HepG2 (cell line): ENCODE data around the gene NUP133. TPM values are rescaled to one million over a fixed set of nuclear protein-coding genes. Genes with fewer than 3 reads are reported as not detected.

Source experiments
- CCDC6 ChIP-seq: sonication (generic); formaldehyde crosslinking; IDR thresholded peaks from 2 replicates; pipeline ENCODE4 v1.8.1; 2022; ENCODE audit warnings: mild to moderate bottlenecking, missing genetic modification reagents, moderate library complexity
- CENPX ChIP-seq: sonication (generic); formaldehyde crosslinking; IDR thresholded peaks from 2 replicates; pipeline ENCODE4 v1.9.0; 2021; ENCODE audit warnings: mild to moderate bottlenecking, missing genetic modification reagents, moderate library complexity
- DNMT1 ChIP-seq: sonication (generic); formaldehyde crosslinking; IDR thresholded peaks from 2 replicates; pipeline ENCODE4 v1.5.1; 2020; ENCODE audit warnings: mild to moderate bottlenecking, missing genetic modification reagents
- ETV5 ChIP-seq: IDR thresholded peaks from 2 replicates; pipeline ENCODE4 v1.6.1; 2018; ENCODE audit warnings: missing biosample characterization, missing genetic modification reagents, inconsistent platforms, borderline replicate concordance
- EZH2 ChIP-seq: conservative IDR thresholded peaks from 2 replicates; pipeline ENCODE4 v1.6.1; 2012; ENCODE audit warnings: mild to moderate bottlenecking, low read depth, low read length, moderate library complexity
- JUNB ChIP-seq: sonication (generic); formaldehyde crosslinking; IDR thresholded peaks from 2 replicates; pipeline ENCODE4 v1.8.0; 2022; ENCODE audit warnings: missing genetic modification reagents, mild to moderate bottlenecking, borderline replicate concordance
- KLF15 ChIP-seq: sonication (generic); formaldehyde crosslinking; IDR thresholded peaks from 2 replicates; pipeline ENCODE4 v1.8.1; 2023; ENCODE audit warnings: borderline replicate concordance, mild to moderate bottlenecking, inconsistent platforms, missing genetic modification reagents, mixed read lengths
- MATR3 ChIP-seq: sonication (generic); formaldehyde crosslinking; IDR thresholded peaks from 2 replicates; pipeline ENCODE4 v1.4.0; 2020; ENCODE audit warnings: missing genetic modification reagents
- MLLT10 ChIP-seq: sonication (generic); formaldehyde crosslinking; IDR thresholded peaks from 2 replicates; pipeline ENCODE4 v1.4.0; 2020; ENCODE audit warnings: missing genetic modification reagents
- MTF2 ChIP-seq: sonication (generic); formaldehyde crosslinking; IDR thresholded peaks from 2 replicates; pipeline ENCODE4 v1.5.0; 2020; ENCODE audit warnings: missing genetic modification reagents, borderline replicate concordance
- NFKB2 ChIP-seq: sonication (generic); formaldehyde crosslinking; IDR thresholded peaks from 2 replicates; pipeline ENCODE4 v1.4.0; 2020; ENCODE audit warnings: missing genetic modification reagents, borderline replicate concordance
- RFXAP ChIP-seq: sonication (generic); formaldehyde crosslinking; IDR thresholded peaks from 2 replicates; pipeline ENCODE4 v1.4.0; 2020; ENCODE audit warnings: missing genetic modification reagents, borderline replicate concordance
- SNRNP70 ChIP-seq: fragments of 200-400 bp; formaldehyde crosslinking; IDR thresholded peaks from 2 replicates; pipeline ENCODE4 v1.6.1; 2017; ENCODE audit warnings: mild to moderate bottlenecking, low read depth, low read length, moderate library complexity
- TBP ChIP-seq: sonication (generic); formaldehyde crosslinking; IDR thresholded peaks from 2 replicates; pipeline ENCODE4 v1.5.0; 2020; ENCODE audit warnings: missing genetic modification reagents
- ZIK1 ChIP-seq: sonication (generic); formaldehyde crosslinking; IDR thresholded peaks from 2 replicates; pipeline ENCODE4 v1.5.0; 2020; ENCODE audit warnings: mild to moderate bottlenecking, low read depth, missing genetic modification reagents, borderline replicate concordance
- ZNF230 ChIP-seq: sonication (generic); formaldehyde crosslinking; IDR thresholded peaks from 2 replicates; pipeline ENCODE4 v1.4.0; 2020; ENCODE audit warnings: mild to moderate bottlenecking, missing genetic modification reagents
- ZNF33A ChIP-seq: sonication (generic); formaldehyde crosslinking; IDR thresholded peaks from 2 replicates; pipeline ENCODE4 v1.5.1; 2020; ENCODE audit warnings: missing genetic modification reagents, mild to moderate bottlenecking, moderate library complexity, borderline replicate concordance
- ZNF558 ChIP-seq: sonication (generic); formaldehyde crosslinking; IDR thresholded peaks from 2 replicates; pipeline ENCODE4 v1.9.0; 2022; ENCODE audit warnings: mild to moderate bottlenecking, missing genetic modification reagents, borderline replicate concordance
- ZNF652 ChIP-seq: IDR thresholded peaks from 2 replicates; pipeline ENCODE4 v1.6.1; 2016; ENCODE audit warnings: low read depth, borderline replicate concordance
- ZNF747 ChIP-seq: sonication (generic); formaldehyde crosslinking; IDR thresholded peaks from 2 replicates; pipeline ENCODE4 v1.8.1; 2023; ENCODE audit warnings: missing genetic modification reagents, mild to moderate bottlenecking, borderline replicate concordance
- ZNF768 ChIP-seq: sonication (generic); formaldehyde crosslinking; IDR thresholded peaks from 2 replicates; pipeline ENCODE4 v1.4.0; 2020; ENCODE audit warnings: missing genetic modification reagents
- polyA plus RNA-seq, 8 experiments: library from polyadenylated mRNA; depleted of rRNA in 3 of 8; stranded (reverse) in 7 of 8; unstranded in 1 of 8; fragments of >200 nt; fragmentation: Illumina TruSeq in 4 of 8; extraction: Trizol in 4 of 8; gene quantifications; 2 replicates each; pipeline versions ENCODE4 v1.2.1 to v1.2.3, GENCODE V29; 2011 to 2016; ENCODE audit warnings: low read depth in 4 of 8, missing spikeins in 1 of 8, mixed read lengths in 1 of 8; ENCODE audit not compliant: insufficient read depth in 1 of 8
- total RNA-seq, 5 experiments: library from RNA; depleted of rRNA; stranded (reverse); fragments of >200 nt; fragmentation: Illumina TruSeq; extraction: Trizol; gene quantifications; 2 replicates each; pipeline ENCODE4 v1.2.3, GENCODE V29; 2016; ENCODE audit warnings: low read depth in 1 of 5
- TF ChIP-seq, protein P1 (sequence below): sonication (generic); formaldehyde crosslinking; IDR thresholded peaks from 2 replicates; pipeline ENCODE4 v1.8.0; 2022; ENCODE audit warnings: missing genetic modification reagents, mild to moderate bottlenecking, inconsistent platforms, borderline replicate concordance
- TF ChIP-seq, protein P2 (sequence below): sonication (generic); formaldehyde crosslinking; IDR thresholded peaks from 2 replicates; pipeline ENCODE4 v1.4.0; 2020; ENCODE audit warnings: missing genetic modification reagents
- TF ChIP-seq, protein P3 (sequence below): sonication (generic); formaldehyde crosslinking; IDR thresholded peaks from 2 replicates; pipeline ENCODE4 v1.4.0; 2020; ENCODE audit warnings: missing genetic modification reagents
- TF ChIP-seq, protein P4 (sequence below): sonication (generic); formaldehyde crosslinking; IDR thresholded peaks from 2 replicates; pipeline ENCODE4 v1.5.1; 2020; ENCODE audit warnings: missing genetic modification reagents, mild to moderate bottlenecking, borderline replicate concordance

Gene NUP133
- total and polyA plus RNA-seq, 2 of the 13 experiments (the other 11 are each of a cell fraction or from before 2014, with no cell fraction given): 17.7 to 45.6 TPM

DNA sequence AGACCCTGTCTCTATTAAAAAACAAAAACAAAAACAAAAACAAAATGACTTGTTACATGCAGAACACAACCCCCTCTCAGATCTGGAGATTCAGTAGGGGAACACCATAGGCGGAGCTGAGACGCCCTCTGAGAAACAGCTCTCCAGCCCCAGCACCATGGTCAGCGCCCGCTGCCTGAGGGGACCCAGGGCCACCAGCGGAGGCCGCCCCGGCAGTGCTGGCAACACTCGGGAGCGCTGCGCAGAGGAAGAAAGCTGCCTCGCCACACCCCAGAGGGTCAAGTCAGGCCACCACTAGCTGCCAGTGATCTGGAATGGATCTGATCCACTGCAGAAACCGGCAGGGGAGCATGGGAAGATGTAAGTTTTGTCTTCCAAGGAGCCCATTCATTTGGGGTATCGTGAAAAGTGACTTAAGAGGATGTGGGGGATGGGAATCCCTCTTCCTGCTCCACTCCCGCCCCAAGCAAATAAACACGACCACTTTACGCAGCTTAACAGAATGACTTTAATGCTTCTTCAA is 77.3 kb downstream of the NUP133 start (continued):
- TF ChIP-seq, protein P1, sequence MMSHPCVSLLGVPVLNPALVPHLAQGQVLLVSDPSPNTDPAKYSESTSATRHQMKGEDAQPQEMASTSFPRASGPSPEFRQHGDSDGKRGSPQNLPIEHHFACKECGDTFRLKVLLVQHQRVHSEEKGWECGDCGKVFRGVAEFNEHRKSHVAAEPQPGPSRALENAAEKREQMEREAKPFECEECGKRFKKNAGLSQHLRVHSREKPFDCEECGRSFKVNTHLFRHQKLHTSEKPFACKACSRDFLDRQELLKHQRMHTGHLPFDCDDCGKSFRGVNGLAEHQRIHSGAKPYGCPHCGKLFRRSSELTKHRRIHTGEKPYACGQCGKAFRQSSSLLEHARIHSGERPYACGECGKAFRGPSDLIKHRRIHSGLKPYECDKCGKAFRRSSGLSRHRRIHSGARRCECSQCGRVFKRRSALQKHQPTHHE: no peak
- no peak for TF ChIP-seq CENPX (CRISPR knock-in tag)
- no peak for TF ChIP-seq JUNB (CRISPR knock-in tag)
- TF ChIP-seq TBP (CRISPR knock-in tag): no peak
- TF ChIP-seq ZNF768 (CRISPR knock-in tag): peak; percentile 51; the same call in 1 of the 2 replicates
- 0 out of 2 replicates have a peak, but pooled peaks have one; percentile 59 for TF ChIP-seq KLF15 (CRISPR knock-in tag)
- TF ChIP-seq ZNF558 (CRISPR knock-in tag): no peak
- no peak for TF ChIP-seq ETV5 (CRISPR knock-in tag)
- no peak for TF ChIP-seq MTF2 (CRISPR knock-in tag)
- TF ChIP-seq CCDC6 (CRISPR knock-in tag): peak; percentile 27; the same call in 1 of the 2 replicates
- TF ChIP-seq MLLT10 (CRISPR knock-in tag): no peak
- no peak for TF ChIP-seq EZH2
- TF ChIP-seq NFKB2 (CRISPR knock-in tag): peak; percentile 70; the same call in 1 of the 2 replicates
- no peak for TF ChIP-seq SNRNP70
- TF ChIP-seq, protein P2, sequence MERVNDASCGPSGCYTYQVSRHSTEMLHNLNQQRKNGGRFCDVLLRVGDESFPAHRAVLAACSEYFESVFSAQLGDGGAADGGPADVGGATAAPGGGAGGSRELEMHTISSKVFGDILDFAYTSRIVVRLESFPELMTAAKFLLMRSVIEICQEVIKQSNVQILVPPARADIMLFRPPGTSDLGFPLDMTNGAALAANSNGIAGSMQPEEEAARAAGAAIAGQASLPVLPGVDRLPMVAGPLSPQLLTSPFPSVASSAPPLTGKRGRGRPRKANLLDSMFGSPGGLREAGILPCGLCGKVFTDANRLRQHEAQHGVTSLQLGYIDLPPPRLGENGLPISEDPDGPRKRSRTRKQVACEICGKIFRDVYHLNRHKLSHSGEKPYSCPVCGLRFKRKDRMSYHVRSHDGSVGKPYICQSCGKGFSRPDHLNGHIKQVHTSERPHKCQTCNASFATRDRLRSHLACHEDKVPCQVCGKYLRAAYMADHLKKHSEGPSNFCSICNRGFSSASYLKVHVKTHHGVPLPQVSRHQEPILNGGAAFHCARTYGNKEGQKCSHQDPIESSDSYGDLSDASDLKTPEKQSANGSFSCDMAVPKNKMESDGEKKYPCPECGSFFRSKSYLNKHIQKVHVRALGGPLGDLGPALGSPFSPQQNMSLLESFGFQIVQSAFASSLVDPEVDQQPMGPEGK (CRISPR knock-in tag): 0 out of 2 replicates have a peak, but pooled peaks have one; percentile 23
- TF ChIP-seq, protein P3, sequence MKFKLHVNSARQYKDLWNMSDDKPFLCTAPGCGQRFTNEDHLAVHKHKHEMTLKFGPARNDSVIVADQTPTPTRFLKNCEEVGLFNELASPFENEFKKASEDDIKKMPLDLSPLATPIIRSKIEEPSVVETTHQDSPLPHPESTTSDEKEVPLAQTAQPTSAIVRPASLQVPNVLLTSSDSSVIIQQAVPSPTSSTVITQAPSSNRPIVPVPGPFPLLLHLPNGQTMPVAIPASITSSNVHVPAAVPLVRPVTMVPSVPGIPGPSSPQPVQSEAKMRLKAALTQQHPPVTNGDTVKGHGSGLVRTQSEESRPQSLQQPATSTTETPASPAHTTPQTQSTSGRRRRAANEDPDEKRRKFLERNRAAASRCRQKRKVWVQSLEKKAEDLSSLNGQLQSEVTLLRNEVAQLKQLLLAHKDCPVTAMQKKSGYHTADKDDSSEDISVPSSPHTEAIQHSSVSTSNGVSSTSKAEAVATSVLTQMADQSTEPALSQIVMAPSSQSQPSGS (CRISPR knock-in tag): no peak
- TF ChIP-seq ZNF652 (CRISPR knock-in tag): no peak
- TF ChIP-seq, protein P4, sequence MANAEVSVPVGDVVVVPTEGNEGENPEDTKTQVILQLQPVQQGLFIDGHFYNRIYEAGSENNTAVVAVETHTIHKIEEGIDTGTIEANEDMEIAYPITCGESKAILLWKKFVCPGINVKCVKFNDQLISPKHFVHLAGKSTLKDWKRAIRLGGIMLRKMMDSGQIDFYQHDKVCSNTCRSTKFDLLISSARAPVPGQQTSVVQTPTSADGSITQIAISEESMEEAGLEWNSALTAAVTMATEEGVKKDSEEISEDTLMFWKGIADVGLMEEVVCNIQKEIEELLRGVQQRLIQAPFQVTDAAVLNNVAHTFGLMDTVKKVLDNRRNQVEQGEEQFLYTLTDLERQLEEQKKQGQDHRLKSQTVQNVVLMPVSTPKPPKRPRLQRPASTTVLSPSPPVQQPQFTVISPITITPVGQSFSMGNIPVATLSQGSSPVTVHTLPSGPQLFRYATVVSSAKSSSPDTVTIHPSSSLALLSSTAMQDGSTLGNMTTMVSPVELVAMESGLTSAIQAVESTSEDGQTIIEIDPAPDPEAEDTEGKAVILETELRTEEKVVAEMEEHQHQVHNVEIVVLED (CRISPR knock-in tag): no peak
- TF ChIP-seq DNMT1 (CRISPR knock-in tag): no peak
- no peak for TF ChIP-seq ZNF33A (CRISPR knock-in tag)
- no peak for TF ChIP-seq ZNF230 (CRISPR knock-in tag)
- no peak for TF ChIP-seq MATR3 (CRISPR knock-in tag)
- TF ChIP-seq ZIK1 (CRISPR knock-in tag): no peak
- TF ChIP-seq ZNF747 (CRISPR knock-in tag): peak; percentile 53; the same call in 1 of the 2 replicates
- TF ChIP-seq RFXAP: no peak
